ENCODE data around the gene DMAC2.

Gene DMAC2

GRCh38 chr19:41401483-41401882, 38.2 kb downstream of the DMAC2 start:
- in situ Hi-C loops (cut with MboI; ENCODE audit: low sequenced_read_pairs, unreplicated experiment): no loop called here
- no peak for DNase-seq (ENCODE audit: low spot score)
- TF ChIP-seq CTCF (IDR thresholded peaks at IDR 0.05; ENCODE audit: borderline replicate concordance, control extremely low read depth, extremely low read depth, insufficient read depth, missing control alignments): no peak

DNA sequence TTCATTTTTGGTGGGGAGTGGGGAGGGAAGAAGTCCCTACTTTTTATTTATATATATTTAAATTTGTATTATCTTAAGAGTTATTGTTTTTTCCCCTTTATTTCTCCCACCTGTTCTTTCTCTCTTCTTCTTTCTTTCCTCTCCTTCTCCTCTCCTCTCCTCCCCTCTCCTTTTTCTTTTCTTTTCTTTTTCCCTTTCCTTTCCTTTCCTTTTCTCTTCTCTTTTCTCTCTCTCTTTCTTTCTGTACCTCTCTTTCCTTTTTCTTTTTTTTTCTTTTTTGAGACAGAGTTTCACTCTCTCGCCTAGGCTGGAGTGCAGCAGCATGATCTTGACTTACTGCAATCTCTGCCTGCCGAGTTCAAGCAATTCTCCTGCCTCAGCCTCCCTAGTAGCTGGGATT, 40.2 kb downstream of the DMAC2 start:
- no peak for DNase-seq (ENCODE audit: low spot score)
- TF ChIP-seq CTCF (IDR thresholded peaks at IDR 0.05; ENCODE audit: borderline replicate concordance, control extremely low read depth, extremely low read depth, insufficient read depth, missing control alignments): no peak
- in situ Hi-C loops (cut with MboI; ENCODE audit: low sequenced_read_pairs, unreplicated experiment): no loop called here

DNA sequence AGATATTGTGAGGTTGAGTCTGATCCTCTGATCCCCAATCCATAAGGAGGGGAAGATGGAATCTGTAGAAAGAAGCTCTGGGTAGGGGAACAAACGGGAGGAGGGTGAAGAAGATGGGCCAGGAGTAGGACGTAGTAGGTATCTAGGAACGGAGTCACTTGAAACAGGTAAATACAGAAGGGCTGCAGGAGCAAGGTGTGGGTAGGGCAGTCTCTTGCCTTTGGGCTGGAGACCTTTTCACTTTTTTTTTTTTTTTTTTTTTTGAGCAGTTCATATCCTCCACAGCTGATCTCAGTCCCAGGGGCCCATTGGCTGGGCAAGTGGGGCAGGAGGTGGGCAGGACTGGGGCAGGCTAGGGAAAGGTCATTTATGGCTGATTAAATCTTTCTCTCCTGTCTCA, 40.6 kb downstream of the DMAC2 start:
- TF ChIP-seq CTCF (IDR thresholded peaks at IDR 0.05; ENCODE audit: borderline replicate concordance, control extremely low read depth, extremely low read depth, insufficient read depth, missing control alignments): no peak
- in situ Hi-C loops (cut with MboI; ENCODE audit: low sequenced_read_pairs, unreplicated experiment): no loop called here
- DNase-seq (ENCODE audit: low spot score): no peak

DNA sequence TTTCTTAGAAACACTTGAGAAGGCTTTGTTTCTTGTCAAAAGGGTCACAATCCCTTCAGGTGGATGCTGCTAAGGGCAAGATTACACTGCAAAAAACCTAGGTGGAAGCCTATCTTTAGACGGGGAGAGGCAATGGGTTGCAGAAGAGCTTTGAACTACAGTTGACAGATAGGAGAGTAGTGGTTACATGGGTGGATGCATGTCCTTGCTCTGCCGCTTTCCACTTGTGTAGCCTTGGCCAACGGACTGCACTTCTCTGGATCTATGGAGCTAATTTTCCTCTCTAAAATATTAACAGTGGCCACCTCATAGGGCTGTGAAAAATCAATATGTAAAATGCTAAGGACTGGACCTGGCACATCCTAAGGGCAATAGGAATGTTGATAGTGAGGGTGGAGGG, 41.1 kb downstream of the DMAC2 start:
- no peak for TF ChIP-seq CTCF (IDR thresholded peaks at IDR 0.05; ENCODE audit: borderline replicate concordance, control extremely low read depth, extremely low read depth, insufficient read depth, missing control alignments)
- in situ Hi-C loops (cut with MboI; ENCODE audit: low sequenced_read_pairs, unreplicated experiment): no loop called here
- DNase-seq (ENCODE audit: low spot score): no peak

DNA sequence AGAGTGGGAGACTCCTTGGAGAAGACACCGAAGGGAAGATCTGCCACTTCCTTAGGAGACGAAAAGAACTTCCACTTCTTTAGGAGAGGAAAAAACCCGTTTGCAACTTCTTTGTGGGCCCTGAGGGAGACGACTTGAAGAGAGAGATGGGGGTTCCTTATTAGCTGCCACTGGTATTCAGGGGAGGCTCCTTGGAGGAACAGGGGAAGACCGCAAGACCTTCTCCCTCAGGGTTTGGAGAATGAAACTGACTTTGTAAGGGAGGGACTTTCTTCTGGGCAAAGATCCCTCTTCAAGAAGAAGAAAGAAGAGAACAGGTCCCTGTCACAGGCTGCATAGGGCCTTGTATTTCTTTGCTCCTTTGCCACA, 41.7 kb downstream of the DMAC2 start:
- in situ Hi-C loops (cut with MboI; ENCODE audit: low sequenced_read_pairs, unreplicated experiment): no loop called here
- TF ChIP-seq CTCF (IDR thresholded peaks at IDR 0.05; ENCODE audit: borderline replicate concordance, control extremely low read depth, extremely low read depth, insufficient read depth, missing control alignments): no peak
- no peak for DNase-seq (ENCODE audit: low spot score)

- in situ Hi-C loops (cut with MboI; ENCODE audit: low sequenced_read_pairs, unreplicated experiment): no loop called here
- peak; percentile 98 for DNase-seq (ENCODE audit: low spot score)
- no peak for TF ChIP-seq CTCF (IDR thresholded peaks at IDR 0.05; ENCODE audit: borderline replicate concordance, control extremely low read depth, extremely low read depth, insufficient read depth, missing control alignments)
Measured at GRCh38 chr19:41397086-41398049, 42.3 kb downstream of the DMAC2 start, which contains the start of the genes BCKDHA and EXOSC5. TSS of gene BCKDHA (plus strand) at chr19:41397818. CDS start at chr19:41397828, 10 bp downstream. TSS of gene EXOSC5 (minus strand) at chr19:41397359. CDS start at chr19:41397328, 31 bp downstream.

Data from GM13976 (cell line).